ENCODE results near the gene ADM5.
A peak's percentile ranks its signal among the peaks of the same experiment; 100 is the strongest.

GRCh38 chr19:49641688-49642491 is 47.5 kb upstream of the ADM5 start, which contains the start of gene SCAF1:
- TF ChIP-seq, protein P1, sequence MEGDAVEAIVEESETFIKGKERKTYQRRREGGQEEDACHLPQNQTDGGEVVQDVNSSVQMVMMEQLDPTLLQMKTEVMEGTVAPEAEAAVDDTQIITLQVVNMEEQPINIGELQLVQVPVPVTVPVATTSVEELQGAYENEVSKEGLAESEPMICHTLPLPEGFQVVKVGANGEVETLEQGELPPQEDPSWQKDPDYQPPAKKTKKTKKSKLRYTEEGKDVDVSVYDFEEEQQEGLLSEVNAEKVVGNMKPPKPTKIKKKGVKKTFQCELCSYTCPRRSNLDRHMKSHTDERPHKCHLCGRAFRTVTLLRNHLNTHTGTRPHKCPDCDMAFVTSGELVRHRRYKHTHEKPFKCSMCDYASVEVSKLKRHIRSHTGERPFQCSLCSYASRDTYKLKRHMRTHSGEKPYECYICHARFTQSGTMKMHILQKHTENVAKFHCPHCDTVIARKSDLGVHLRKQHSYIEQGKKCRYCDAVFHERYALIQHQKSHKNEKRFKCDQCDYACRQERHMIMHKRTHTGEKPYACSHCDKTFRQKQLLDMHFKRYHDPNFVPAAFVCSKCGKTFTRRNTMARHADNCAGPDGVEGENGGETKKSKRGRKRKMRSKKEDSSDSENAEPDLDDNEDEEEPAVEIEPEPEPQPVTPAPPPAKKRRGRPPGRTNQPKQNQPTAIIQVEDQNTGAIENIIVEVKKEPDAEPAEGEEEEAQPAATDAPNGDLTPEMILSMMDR (IDR thresholded peaks at IDR 0.05) = no peak
- TF ChIP-seq RFX5 (IDR thresholded peaks at IDR 0.05; ENCODE audit: low read length) (no peak), POLR2AphosphoS5 (IDR thresholded peaks at IDR 0.05; ENCODE audit: low read depth, low read length) (peak; percentile 62), MEF2A (IDR thresholded peaks at IDR 0.05; ENCODE audit: borderline replicate concordance, low read depth) (no peak), SMC3 (IDR thresholded peaks at IDR 0.05; ENCODE audit: low read depth, low read length) (no peak), REST (IDR thresholded peaks at IDR 0.05; ENCODE audit: low read depth, low read length) (no peak)
- TF ChIP-seq, protein P2, sequence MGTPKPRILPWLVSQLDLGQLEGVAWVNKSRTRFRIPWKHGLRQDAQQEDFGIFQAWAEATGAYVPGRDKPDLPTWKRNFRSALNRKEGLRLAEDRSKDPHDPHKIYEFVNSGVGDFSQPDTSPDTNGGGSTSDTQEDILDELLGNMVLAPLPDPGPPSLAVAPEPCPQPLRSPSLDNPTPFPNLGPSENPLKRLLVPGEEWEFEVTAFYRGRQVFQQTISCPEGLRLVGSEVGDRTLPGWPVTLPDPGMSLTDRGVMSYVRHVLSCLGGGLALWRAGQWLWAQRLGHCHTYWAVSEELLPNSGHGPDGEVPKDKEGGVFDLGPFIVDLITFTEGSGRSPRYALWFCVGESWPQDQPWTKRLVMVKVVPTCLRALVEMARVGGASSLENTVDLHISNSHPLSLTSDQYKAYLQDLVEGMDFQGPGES (IDR thresholded peaks at IDR 0.05; ENCODE audit: low read depth, low read length) = 0 out of 2 replicates have a peak, but pooled peaks have one; percentile 20
